Astrocyte (in vitro differentiated cells and primary cell): ENCODE results near the gene CMC4. TPM values are rescaled to one million over a fixed set of nuclear protein-coding genes. Genes with fewer than 3 reads are reported as not detected.

ENCODE experiments used
- DNase-seq: peaks from one replicate; pipeline ENCODE4 v3.0.0-alpha.2; 2010; ENCODE audit warnings: low read depth
- FAIRE-seq: peaks from 2 replicates; lab custom pipeline; 2011; peaks lifted over from hg19 to GRCh38; lab: Jason Lieb, UNC
- H2AFZ ChIP-seq: 2 replicates; pipeline ENCODE4 v1.6.0; 2012; ENCODE audit warnings: low read depth, low read length, inconsistent platforms
- H3K27ac ChIP-seq: 2 replicates; pipeline ENCODE4 v1.5.1; 2011; ENCODE audit warnings: low read depth, low read length, inconsistent platforms
- H3K27me3 ChIP-seq: 2 replicates; pipeline ENCODE4 v1.6.0; 2011; ENCODE audit warnings: low read length, inconsistent platforms; ENCODE audit not compliant: insufficient read depth
- H3K36me3 ChIP-seq: 2 replicates; pipeline ENCODE4 v1.5.1; 2011; ENCODE audit warnings: low read length, inconsistent platforms; ENCODE audit not compliant: insufficient read depth
- H3K4me1 ChIP-seq: 2 replicates; pipeline ENCODE4 v1.5.1; 2011; ENCODE audit warnings: low read length, inconsistent platforms; ENCODE audit not compliant: insufficient read depth
- H3K4me2 ChIP-seq: 2 replicates; pipeline ENCODE4 v1.6.0; 2012; ENCODE audit warnings: low read length, inconsistent platforms
- H3K4me3 ChIP-seq: 2 replicates; pipeline ENCODE4 v1.5.1; 2011; ENCODE audit warnings: low read depth, mild to moderate bottlenecking, low read length, inconsistent platforms; ENCODE audit not compliant: insufficient read depth
- H3K79me2 ChIP-seq: 2 replicates; pipeline ENCODE4 v1.6.0; 2012; ENCODE audit warnings: mild to moderate bottlenecking, low read length, inconsistent platforms; ENCODE audit not compliant: insufficient read depth
- H3K9ac ChIP-seq: 2 replicates; pipeline ENCODE4 v1.6.0; 2012; ENCODE audit warnings: mild to moderate bottlenecking, low read length, inconsistent platforms
- H3K9me3 ChIP-seq: 2 replicates; pipeline ENCODE4 v1.5.1; 2012; ENCODE audit warnings: low read depth, mild to moderate bottlenecking, low read length, inconsistent platforms; ENCODE audit not compliant: insufficient read depth
- H4K20me1 ChIP-seq: 2 replicates; pipeline ENCODE4 v1.6.0; 2012; ENCODE audit warnings: low read length, inconsistent platforms; ENCODE audit not compliant: insufficient read depth
- H3K27ac Mint-ChIP-seq: one replicate; pipeline ENCODE4 v1.8.0; 2021; ENCODE audit warnings: mild to moderate bottlenecking, mixed read lengths; ENCODE audit not compliant: unreplicated experiment
- H3K27me3 Mint-ChIP-seq: one replicate; pipeline ENCODE4 v1.8.0; 2021; ENCODE audit warnings: low read depth, mixed read lengths; ENCODE audit not compliant: unreplicated experiment
- H3K36me3 Mint-ChIP-seq: one replicate; pipeline ENCODE4 v1.8.0; 2021; ENCODE audit warnings: low read depth, mixed read lengths; ENCODE audit not compliant: unreplicated experiment
- H3K4me1 Mint-ChIP-seq: one replicate; pipeline ENCODE4 v1.8.0; 2021; ENCODE audit warnings: low read depth, mixed read lengths; ENCODE audit not compliant: unreplicated experiment
- H3K4me3 Mint-ChIP-seq: one replicate; pipeline ENCODE4 v1.8.0; 2021; ENCODE audit warnings: mild to moderate bottlenecking, moderate library complexity, mixed read lengths; ENCODE audit not compliant: unreplicated experiment
- H3K9me3 Mint-ChIP-seq: one replicate; pipeline ENCODE4 v1.8.0; 2021; ENCODE audit warnings: mild to moderate bottlenecking, mixed read lengths; ENCODE audit not compliant: unreplicated experiment
- EZH2 ChIP-seq: IDR thresholded peaks from 2 replicates; pipeline ENCODE4 v1.6.1; 2012; ENCODE audit warnings: mild to moderate bottlenecking, low read length, inconsistent platforms; ENCODE audit not compliant: insufficient read depth
- total RNA-seq: library from RNA; stranded (reverse); gene quantifications from 2 replicates; pipeline ENCODE4 v1.2.1, GENCODE V29; 2021
- TF ChIP-seq, protein P1 (sequence below): IDR thresholded peaks from 2 replicates; pipeline ENCODE4 v1.5.1; 2011; ENCODE audit warnings: low read depth, mild to moderate bottlenecking, inconsistent platforms, low read length, moderate library complexity; ENCODE audit not compliant: insufficient read depth

The CMC4 gene
- total RNA-seq, 1 donor from 2014 or later, result 5.2 TPM

DNA sequence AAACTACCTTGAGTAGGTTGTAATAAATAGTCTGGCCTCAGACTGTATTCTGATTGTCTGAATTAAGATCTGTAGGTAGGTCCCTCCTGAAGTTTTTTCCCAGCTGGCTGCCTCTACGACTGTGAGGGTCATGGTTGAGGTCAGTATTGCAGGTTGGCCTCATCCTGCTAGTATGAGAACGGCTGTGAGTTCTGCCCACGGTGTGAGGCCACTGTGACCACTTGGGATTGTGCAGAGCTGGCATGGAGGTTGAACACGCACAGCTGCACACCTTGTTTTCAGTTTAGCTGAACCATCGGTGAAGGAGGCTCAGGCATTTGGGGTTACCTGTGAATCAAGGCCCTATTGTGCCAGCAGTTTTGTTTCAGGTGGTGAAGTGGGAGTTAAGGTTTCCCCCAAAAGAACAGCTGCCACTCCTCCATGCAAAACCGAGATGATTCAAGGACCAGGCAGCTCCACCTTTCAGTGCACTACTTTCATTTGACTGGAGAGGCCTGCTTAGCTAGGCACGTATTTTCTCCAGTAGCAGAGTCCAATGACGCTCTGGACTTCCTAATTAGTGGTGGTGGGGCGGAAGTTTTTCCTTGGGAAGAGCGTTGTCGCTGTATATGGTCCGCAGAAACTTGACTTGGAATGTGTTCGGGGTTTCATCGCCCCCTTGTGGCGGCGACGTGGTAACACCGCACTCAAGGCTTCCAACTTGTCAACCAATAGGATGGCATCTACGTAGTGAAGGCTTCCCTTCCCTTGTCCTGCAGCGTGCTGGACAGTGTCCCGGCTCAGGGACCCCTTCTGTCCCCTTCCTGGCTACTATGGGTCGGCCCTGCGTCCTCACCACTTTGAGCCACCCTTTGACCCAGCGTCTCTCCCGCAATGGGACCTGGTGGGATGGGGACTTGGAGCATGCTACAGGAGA is 13.8 kb downstream of the CMC4 start:
- no peaks in the 10 kb centered on the region for H3K9me3 ChIP-seq
- H3K9ac ChIP-seq, result peak overlapping the region; percentile 38
- H4K20me1 ChIP-seq, result no peaks in the 10 kb centered on the region
- H3K4me1 Mint-ChIP-seq, result peaks cover 2% of the 10 kb centered on the region
- H3K4me3 ChIP-seq, result peak overlapping the region; percentile 23
- H3K36me3 ChIP-seq, result no peaks in the 10 kb centered on the region
- no peaks in the 10 kb centered on the region for H3K4me1 ChIP-seq
- no peaks in the 10 kb centered on the region for H3K27me3 ChIP-seq
- DNase-seq, result peak; percentile 51
- no peaks in the 10 kb centered on the region for H3K9me3 Mint-ChIP-seq
- FAIRE-seq, result peak; percentile 85
- H3K27me3 Mint-ChIP-seq, result no peaks in the 10 kb centered on the region
- no peaks in the 10 kb centered on the region for H3K79me2 ChIP-seq
- peak overlapping the region; percentile 47 for H2AFZ ChIP-seq
- peaks cover 6% of the 10 kb centered on the region for H3K36me3 Mint-ChIP-seq
- no peak overlapping the region for H3K27ac ChIP-seq
- H3K27ac Mint-ChIP-seq, result no peak overlapping the region
- peak overlapping the region; percentile 82 for H3K4me2 ChIP-seq
- TF ChIP-seq, protein P1, sequence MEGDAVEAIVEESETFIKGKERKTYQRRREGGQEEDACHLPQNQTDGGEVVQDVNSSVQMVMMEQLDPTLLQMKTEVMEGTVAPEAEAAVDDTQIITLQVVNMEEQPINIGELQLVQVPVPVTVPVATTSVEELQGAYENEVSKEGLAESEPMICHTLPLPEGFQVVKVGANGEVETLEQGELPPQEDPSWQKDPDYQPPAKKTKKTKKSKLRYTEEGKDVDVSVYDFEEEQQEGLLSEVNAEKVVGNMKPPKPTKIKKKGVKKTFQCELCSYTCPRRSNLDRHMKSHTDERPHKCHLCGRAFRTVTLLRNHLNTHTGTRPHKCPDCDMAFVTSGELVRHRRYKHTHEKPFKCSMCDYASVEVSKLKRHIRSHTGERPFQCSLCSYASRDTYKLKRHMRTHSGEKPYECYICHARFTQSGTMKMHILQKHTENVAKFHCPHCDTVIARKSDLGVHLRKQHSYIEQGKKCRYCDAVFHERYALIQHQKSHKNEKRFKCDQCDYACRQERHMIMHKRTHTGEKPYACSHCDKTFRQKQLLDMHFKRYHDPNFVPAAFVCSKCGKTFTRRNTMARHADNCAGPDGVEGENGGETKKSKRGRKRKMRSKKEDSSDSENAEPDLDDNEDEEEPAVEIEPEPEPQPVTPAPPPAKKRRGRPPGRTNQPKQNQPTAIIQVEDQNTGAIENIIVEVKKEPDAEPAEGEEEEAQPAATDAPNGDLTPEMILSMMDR, result peak; percentile 69
- TF ChIP-seq EZH2, result no peak
- no peak overlapping the region for H3K4me3 Mint-ChIP-seq

DNA sequence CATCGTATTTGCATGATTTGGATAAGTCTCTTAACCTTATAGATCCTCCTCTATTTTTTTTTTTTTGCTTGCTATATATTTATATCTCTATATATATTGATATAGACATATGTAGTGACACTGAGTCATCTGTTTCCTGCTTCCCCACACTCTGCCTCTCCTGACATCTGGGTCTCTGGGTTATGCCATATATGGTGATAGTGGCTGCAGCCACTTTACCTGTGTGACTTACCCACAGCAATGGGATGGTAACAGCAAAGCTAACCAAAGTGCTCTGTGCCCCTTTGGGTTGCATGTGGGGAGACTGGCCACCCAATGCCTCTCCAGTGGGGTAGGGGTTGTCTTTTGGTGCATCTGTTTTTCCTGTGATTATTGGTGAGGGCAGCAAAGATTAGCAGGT is 14.5 kb downstream of the CMC4 start:
- H3K9ac ChIP-seq, result no peak overlapping the region
- Mint-ChIP-seq H3K9me3 (no peaks in the 10 kb centered on the region), H3K27ac (no peak overlapping the region), H3K36me3 (peaks cover 6% of the 10 kb centered on the region), H3K27me3 (no peaks in the 10 kb centered on the region), H3K4me3 (no peak overlapping the region), H3K4me1 (peaks cover 2% of the 10 kb centered on the region)
- H3K27me3 ChIP-seq, result no peaks in the 10 kb centered on the region
- H2AFZ ChIP-seq, result no peak overlapping the region
- H3K79me2 ChIP-seq, result no peaks in the 10 kb centered on the region
- H3K9me3 ChIP-seq, result no peaks in the 10 kb centered on the region
- H3K27ac ChIP-seq, result no peak overlapping the region
- H3K4me1 ChIP-seq, result no peaks in the 10 kb centered on the region
- no peak for TF ChIP-seq EZH2
- TF ChIP-seq, protein P1, result no peak
- H3K4me3 ChIP-seq, result no peak overlapping the region
- H4K20me1 ChIP-seq, result no peaks in the 10 kb centered on the region
- DNase-seq (no peak), FAIRE-seq (no peak)
- H3K36me3 ChIP-seq, result no peaks in the 10 kb centered on the region
- H3K4me2 ChIP-seq, result no peak overlapping the region

DNA sequence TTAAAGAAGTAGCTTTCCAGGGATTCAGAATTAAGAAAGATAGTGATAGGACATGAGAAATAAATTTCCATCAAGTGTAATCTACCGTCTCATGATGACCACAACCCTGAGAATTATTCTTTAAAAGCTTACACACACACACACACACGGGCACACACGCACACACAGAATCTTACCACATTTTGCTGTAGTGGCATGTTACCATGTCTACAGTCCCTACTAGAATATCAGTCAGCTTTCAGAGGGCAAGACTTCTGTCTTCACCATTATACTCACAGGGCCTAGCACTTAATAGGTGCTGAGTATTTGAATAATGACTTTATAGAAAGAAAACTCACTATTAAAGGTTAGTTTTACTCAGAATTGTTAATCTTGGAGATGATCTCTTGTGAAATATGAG is 15.4 kb downstream of the CMC4 start:
- peaks cover 6% of the 10 kb centered on the region for H3K36me3 Mint-ChIP-seq
- no peak for FAIRE-seq
- no peak for DNase-seq
- Histone ChIP-seq H3K27ac (no peak overlapping the region), H3K4me2 (no peak overlapping the region), H3K79me2 (no peaks in the 10 kb centered on the region), H3K36me3 (no peaks in the 10 kb centered on the region), H3K9ac (no peak overlapping the region), H3K27me3 (no peaks in the 10 kb centered on the region), H3K4me1 (no peaks in the 10 kb centered on the region), H4K20me1 (no peaks in the 10 kb centered on the region), H3K9me3 (no peaks in the 10 kb centered on the region), H3K4me3 (no peak overlapping the region), H2AFZ (no peak overlapping the region)
- no peak overlapping the region for H3K4me3 Mint-ChIP-seq
- H3K9me3 Mint-ChIP-seq, result no peaks in the 10 kb centered on the region
- H3K4me1 Mint-ChIP-seq, result peaks cover 2% of the 10 kb centered on the region
- TF ChIP-seq, protein P1, result no peak
- no peak for TF ChIP-seq EZH2
- H3K27ac Mint-ChIP-seq, result no peak overlapping the region
- H3K27me3 Mint-ChIP-seq, result no peaks in the 10 kb centered on the region
